ENCODE data around the gene ATF1.
"Not testable (repeated sequence)": the region's sequence is repeated elsewhere in the genome, so short reads cannot be mapped to it uniquely, and the experiment has no call there.

Gene ATF1

DNA sequence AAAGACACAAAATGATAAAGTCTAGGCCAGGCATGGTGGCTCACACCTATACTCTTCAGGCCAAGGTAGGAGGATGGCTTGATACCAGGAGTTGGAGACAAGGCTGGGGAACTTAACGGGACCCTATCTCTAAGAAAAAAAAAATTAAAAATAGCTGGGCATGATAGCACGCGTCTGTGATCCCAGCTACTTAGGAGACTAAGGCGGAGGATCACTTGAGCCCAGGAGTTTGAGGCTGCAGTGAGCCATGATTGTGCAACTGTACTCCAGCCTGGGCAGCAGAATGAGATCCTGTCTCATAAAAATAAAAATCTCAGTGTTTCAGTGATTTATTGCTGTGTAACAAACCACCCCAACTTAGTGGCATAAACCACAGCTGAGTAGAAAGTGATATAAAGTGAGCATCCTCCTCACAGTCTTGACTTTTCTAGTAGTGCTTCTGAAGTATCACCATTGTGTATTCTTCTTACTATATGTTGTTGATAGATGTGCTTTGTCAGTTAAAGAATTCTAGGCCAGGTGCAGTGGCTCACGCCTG is 10.6 kb upstream of the ATF1 start:
- DNase-seq: no peak

DNA sequence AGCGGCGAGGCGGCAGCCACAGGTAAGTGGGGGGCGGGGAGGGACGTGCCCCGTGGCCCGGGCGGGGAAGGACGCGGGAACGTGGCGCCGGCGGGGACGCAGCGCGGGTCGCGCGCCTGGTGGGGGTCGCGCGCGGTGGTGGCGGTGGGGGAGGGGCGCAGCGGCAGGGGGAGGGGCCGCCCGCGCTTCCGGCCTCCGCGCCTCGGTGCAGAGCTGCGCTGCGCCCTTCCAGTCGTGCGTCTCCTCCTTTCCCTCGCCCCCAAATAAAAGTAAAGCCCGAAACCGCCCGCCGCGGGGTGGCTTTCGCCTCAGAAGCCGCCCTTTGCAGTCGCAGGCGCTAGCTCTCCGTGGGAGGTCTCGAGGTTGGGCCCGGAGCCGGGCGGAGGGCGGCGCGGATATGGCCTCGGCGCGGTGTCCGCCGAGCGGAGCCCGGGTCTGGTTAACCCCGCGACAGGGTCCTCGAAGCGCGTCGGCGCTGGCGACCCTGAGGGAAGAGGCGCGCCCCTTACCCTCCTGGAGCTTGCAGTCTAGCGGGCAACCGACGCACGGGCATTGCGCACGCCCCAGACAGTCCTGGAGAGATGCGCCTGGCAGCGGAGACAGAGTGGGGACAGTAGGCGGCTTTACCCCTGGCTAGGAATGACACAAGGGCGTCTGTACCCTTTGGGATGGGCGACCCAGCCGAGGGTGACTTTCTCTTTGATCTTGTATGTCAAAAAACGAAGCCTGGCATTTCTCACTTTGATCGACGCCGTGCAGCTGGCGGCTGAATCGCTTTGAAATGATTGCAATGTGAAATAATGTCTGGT is 589 bp downstream of the ATF1 start:
- peak; percentile 31 for DNase-seq

DNA sequence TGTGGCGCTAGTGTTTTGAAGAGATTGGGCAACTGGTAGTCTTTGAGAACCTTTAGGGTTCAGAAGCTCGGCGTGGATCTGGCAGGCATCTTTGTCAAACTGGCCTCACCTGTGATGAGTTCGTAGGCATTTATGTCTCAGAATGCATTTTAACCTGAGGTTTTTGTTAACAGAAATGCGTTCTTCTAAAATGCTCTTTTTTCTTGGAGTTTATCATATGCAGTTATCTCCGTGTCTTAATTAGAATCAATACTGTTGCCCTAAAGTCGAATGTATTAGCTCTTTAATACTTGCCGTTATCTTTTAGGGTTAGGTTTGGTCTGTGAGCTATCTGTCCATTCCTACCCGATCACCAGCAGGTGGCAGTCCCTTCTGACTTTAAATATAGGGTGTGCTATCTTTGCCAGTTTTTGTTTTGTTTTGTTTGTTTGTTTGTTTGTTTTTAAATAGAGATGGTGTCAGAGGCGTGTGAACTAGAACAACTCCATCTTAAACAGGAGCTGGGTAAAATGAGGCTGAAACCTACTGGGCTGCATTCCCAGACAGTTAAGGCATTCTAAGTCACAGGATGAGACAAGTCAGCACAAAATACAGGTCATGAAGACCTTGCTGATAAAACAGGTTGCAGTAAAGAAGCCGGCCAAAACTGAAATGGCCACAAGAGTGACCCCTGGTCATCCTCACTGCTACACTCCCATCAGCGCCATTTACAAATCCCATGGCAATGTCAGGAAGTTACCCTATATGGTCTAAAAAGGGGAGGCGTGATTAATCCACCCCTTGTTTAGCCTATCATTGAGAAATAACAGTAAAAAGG is 1.4 kb downstream of the ATF1 start:
- no peak for DNase-seq

DNA sequence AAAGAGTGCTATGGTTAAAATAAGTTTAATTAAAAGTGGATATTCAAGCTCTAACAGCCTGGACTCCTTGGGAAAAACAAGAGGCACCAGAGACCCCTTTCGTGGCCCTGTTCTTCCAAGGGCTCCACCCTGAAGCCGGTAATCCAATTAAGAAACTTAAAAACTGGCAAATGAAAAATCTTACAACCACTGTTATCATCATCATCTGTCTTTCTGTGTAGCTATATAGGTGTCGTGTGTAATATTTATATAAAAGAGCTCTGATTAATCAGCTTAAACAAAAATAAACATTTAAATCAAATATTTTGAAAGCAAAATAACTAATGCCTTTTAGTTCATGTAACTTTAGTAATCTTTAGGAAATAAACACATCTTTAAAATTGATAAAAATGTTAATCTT is 4.5 kb downstream of the ATF1 start:
- DNase-seq: no peak

DNA sequence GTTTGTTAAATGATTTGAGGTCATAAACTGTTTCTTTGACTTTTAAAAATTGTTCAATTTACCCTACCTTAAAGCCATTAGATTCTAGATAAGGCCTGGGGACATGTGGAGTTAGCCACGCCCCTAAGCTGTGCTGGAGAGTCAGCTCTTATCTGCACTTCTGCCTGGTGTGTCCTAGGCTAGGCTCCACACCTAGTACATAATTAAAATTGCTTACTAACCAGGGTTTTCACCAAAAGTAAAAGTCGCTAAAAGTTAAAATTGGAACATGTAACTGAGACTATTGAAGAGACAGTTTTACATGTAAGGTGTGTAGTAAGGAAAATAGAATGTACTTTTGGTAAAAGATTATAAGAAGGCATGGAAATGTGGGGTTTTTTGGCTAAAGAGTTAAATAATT is 4.9 kb downstream of the ATF1 start:
- not testable (repeated sequence) for DNase-seq

DNA sequence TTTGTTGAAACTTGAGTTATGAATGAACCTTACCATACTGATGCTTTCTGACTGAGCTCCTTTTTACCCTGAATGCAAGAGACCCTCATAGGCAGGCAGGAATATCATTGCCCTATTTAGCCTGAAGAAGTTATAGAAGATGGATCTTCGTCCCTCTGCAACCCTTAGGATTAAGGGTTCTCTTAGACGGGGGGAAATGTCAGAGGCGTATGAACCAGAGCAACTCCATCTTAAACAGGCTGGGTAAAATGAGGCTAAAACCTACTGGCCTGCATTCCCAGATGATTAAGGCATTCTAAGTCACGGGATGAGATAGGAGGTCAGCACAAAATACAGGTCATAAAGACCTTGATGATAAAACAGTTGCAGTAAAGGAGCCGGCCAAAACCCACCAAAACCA is 7.5 kb downstream of the ATF1 start:
- DNase-seq: no peak

DNA sequence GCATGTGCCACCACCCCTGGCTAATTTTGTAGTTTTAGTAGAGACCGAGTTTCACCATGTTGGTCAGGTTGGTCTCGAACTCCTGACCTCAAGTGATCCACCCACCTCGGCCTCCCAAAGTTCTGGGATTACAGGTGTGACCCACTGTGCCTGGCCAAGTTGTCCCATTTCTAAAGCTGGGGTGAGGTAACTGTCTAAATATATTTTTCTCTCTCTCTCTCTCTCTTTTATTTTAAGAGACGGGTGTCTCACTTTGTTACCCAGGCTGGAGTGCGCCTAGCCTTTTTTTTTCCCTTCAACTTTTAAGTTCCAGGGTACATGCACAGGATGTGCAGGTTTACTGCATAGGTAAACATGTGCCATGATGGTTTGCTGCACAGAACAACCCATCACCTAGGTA is 8.6 kb downstream of the ATF1 start:
- DNase-seq: no peak

DNA sequence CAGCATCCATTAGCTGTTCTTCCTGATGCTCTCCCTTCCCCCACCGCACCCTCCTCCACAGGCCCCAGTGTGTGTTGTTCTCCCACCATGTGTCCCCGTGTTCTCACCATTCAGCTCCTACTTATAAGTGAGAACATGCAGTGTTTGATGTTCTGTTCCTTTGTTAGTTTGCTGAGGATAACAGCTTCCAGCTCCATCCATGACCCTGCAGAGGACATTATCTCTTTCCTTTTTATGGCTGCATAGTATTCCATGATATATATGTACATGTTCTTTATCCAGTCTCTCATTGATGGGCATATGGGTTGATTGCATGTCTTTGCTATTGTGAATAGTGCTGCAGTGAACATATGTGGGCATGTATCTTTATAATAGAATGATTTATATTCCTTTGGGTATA is 9.0 kb downstream of the ATF1 start:
- DNase-seq: no peak

DNA sequence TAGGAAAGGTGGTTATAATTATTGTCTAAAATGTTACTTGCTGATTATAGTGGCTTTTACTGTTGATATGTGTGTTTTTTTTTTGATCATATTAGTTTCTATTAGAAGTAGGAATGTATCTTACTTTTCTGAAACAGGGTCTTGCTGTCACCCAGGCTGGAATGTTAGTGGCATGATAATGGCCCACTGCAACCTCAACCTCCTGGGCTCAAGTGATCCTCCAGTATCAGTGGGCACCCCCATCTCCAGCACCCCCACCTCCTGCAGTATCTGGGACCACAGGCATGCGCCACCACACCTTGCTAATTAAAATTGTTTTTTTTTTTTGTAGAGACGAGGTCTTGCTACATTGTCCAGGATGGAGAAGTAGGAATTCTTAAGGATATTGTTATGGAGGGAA is 11.3 kb downstream of the ATF1 start:
- DNase-seq: no peak

DNA sequence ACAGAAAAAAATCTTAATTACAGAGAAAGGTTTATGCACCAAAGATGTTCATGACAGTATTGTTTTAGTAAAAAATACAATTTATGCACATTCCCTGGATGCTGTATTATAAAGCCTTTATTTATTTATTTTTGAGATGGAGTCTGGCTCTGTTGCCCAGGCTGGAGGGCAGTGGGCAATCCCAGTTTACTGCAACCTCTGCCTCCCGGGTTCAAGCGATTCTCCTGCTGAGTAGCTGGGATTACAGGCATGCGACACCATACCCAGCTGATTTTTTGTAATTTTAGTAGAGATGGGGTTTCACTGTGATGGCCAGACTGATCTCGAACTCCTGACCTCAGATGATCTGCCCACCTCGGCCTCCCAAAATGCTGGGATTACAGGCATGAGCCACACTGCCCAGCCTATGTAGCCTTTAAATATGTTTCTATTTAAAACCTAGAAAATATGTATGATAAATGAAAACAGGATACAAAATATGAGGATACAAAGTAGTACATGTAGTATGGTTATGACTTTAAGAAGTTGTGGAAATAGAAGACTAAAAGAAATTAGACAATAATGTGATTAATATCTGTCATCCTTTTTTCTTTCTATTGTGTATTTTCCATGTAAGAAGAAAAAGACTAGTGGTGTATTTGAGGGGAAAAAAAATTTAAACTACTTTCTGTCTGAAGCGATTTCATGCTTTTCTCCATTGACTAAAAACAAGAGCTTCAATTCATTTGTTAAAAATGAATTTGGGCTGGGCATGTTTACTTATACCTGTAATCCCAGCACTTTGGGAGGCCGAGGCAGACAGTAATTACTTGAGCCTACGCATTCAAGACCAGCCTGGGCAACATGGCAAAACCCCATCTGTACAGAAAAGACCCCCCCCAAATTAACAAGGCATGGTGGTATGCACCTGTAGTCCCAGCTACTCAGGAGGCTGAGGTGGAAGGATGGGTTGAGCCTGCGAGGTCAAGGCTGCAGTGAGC is 13.1 kb downstream of the ATF1 start:
- DNase-seq: no peak

DNA sequence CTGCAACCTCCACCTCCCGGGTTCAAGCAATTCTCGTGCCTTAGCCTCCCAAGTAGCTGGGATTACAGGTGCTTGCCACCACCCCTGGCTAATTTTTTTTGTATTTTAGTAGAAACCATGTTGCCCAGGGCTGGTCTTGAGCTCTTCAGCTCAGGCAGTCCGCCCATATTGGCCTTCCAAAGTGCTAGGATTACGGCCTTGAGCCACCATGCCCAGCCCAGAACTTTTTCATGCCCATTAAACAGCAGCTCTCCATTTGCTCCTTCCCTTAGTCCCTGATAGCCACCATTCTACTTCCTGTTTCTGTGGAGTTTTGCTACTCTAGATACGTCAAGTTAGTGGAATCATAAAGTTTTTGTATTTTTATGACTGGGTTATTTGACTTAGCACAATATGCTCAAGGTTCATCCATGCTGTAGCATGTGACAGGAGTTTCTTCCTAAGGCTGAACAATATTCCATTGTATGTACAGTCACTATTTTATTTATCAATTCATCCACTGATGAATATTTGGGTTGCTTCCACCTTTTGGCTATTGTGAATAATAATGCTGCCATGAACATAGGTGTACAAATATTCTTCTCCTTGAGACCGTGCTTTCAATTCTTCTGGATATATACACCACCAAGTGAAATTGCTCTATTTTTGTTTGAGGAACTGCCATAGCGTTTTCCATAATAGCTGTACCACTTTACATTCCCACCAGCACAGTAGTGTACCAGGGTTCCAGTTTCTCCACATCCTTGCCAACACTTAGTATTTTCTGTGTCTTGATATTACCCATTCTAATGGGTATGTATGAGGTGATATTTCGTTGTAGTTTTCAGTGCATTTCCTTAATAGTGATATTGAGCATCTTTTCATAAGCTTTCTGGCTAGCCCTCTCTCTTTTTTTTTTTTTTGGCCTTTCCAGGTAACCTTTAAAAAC is 15.0 kb downstream of the ATF1 start:
- no peak for DNase-seq

DNA sequence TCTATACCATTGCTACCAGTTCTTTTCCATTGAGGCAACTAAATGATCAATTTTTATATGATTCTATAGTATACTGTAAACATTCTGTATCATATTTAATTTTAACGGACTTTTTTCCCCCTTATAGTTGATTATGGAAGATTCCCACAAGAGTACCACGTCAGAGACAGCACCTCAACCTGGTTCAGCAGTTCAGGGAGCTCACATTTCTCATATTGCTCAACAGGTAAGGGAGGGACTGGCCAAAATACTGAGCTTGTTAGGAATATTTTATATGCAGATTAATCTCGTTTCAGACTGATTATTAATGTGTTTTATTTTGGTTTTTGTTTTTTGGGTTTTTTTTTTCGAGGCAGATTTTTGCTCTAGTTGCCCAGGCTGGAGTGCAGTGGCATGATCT is 16.1 kb downstream of the ATF1 start:
- DNase-seq: no peak

DNA sequence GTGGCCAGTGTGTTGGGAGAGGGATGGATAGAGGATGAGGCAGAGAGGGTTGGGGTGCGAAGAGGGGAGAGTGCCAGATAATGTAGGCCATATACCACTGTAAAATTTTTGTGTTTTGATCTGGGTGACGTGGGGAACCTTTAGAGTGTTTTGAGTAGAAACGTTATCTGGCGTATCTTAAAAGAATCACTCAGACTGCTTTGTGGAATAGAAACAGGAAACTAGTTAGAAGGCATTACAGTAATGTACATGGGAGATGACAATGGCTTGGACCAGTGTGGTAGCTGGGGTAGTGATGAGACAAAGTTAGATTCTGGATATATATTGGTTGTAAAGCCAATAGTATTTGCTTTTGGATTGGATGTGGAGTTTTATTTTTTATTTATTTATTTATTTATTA is 20.6 kb downstream of the ATF1 start:
- no peak for DNase-seq

DNA sequence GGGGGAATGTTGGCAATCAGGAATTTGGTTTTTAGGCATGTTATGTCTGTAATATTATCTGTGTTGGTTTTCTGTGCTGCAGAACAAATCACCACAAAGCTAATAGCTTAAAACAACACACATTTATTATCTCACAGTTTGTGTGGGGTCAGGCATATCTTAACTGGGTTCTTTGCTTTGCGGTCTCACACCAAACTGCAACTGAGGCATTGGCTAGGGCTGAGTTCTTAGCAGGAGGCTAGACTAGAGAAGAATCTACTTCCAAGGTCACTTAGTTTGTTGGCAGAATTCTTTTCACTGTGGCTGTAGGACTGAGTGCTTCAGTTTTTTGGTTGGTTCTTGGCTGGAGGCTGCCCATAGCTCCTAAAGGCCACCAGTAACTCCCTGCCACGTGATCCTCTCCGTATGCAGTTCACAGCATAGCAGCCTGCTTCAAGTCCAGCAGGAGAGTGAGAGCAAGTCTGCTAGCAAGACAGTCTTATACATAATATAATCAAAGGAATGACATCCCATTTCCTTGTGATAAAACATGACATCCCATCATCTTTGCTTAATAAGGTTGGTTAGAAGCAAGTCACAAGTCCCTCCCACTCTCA is 21.6 kb downstream of the ATF1 start:
- no peak for DNase-seq

DNA sequence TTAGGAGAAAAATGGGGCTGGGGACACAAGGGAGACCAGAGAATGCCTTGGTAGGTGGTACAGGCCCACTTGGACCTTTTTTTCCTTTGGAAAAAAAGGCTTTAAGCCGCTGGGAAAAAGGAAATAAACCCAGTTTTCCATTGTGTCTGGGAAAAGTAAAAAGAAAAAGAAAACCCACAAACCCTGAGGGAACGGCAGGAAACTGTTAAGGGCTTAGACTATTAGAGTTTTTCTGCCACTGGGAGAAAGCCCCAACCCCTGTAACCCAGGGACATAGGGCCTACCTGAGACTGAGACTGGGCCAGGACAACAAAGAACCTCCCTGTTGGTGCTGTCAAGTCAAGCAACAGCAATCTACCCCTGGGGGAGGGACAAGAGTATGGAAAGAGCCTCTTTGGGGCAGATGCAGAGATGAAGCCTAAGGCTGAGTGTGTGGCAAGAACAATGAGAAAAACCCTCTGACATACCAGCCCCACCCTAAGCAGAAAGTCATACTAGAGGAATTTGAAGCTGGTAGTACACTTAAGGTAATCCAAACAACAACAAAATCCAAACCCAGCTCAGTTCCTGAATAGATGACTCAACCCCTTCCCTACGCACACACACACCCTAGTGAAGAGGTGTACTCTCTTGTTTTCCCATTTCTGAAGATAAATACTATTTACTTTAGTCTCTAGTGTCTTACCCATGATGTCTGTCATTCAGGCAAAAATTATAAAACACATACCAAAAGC is 22.8 kb downstream of the ATF1 start:
- no peak for DNase-seq

DNA sequence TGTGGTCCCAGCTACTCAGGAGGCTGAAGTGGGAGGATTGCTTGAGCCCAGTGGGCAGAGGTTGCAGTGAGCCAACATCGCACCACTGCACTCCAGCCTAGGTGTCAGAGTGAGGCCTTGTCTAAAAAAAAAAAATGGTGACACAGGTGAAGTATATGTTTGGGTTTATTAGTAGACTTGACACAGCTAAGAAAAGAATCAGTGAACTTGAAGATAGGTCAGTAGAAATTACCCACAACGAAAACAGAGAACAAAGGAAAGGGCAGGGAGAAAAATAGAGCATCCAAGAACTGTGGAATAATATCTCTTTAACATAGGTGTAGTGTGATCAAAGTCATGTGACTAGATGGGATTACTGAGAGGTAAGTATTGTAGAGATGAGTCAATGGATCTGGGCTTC is 23.7 kb downstream of the ATF1 start:
- DNase-seq: no peak

DNA sequence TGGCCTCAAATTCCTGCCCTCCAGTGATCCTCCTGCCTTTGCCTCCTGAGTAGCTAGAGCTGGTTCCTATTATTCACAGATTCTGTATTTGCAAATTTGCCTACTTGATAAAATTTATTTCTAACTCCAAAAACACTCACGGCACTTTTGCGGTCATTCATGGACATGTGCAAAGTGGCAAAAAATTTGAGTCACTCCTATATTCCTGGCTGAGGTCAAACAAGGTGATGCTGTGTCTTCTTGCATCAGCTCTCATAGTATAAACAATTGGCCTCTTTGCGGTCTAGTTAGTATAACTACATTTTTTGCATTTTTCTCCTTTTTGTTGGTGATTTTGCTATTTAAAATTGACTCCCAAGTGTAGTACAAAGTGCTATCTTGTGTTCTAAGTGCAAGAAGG is 24.7 kb downstream of the ATF1 start:
- no peak for DNase-seq

DNA sequence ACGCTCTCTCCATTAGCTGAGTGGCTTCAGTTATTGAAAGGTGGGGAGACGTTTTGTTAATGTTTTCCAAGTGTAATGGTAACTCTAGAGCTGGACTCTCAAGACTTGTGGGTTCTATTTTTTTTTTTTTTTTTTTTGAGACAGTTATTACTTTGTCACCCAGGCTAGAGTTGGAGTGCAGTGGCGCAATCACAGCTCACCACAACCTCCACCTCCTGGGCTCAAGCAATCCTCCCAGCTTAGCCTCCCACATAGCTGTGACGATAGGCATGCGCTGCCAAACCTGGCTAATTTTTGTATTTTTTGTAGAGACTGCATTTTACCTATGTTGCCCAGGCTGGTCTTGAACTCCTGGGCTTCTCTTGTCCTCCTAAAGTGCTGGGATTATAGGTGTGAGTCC is 26.2 kb downstream of the ATF1 start:
- DNase-seq: no peak

DNA sequence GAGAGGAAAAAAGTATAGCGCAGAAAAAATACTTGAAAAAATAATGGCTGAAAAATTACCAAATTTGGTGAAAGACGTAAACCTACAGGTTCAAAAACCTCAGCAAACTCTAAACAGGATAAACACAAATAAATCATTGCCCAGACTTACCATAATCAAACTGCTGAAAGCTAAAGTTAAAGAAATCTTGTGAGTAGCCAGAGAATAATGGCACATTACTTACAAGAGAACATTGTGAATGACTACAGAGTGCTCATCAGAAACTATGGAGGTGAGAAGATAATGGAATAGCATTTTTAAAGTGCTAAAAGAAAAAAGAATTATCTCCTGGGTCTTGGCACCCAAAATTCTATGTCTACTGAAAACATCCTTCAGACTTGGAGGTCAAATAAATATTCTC is 36.0 kb downstream of the ATF1 start:
- DNase-seq: no peak

DNA sequence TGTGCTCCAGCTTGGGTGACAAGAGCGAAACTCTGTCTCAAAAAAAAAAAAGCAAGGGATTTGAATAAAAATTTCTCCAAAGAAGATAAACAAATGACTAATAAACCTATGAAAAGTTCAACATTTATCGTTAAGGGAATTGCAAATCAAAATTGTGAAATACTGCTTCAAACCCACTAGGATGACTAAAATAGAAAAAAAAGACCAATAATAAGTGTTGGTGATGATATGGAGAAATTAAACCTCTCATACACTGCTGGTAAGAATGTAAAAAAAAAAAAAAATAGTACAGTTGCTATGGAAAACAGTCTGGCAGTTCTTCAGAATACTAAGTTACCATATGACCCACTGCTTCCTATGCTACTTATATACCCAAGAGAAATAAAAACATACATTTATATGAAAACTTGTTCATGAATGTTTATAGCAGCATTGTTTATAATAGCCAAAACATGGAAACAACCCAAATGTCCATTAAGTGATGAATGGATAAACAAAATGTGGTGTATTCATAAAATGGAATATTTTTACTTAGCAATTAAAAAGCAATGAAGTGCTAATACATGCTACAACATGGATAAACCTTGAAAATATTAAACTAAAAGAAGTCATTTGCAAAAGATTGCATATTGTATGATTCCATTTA is 39.5 kb downstream of the ATF1 start:
- DNase-seq: no peak

All from GF-D8 (cell line).